Activated CD4-positive, alpha-beta T cell treated with anti-CD3 and anti-CD28 coated beads, Interleukin-2, amount 50 U/mL, for 24 hours (primary cell): ENCODE results near the gene CTNND1.

Source experiments
- DNase-seq, 2 donors: peaks; one replicate each; pipeline ENCODE4 v3.0.0-alpha.2; 2020; ENCODE audit warnings: low read depth in 1 of 2, low spot score in 1 of 2

The CTNND1 gene

GRCh38 chr11:57868491-57868890, 106.9 kb downstream of the CTNND1 start:
- DNase-seq, result no peak
